Stomach (tissue), 9 donors: Measurements from ENCODE around the gene LIFR. TPM values are rescaled to one million over a fixed set of nuclear protein-coding genes. Genes with fewer than 3 reads are reported as not detected.

ENCODE experiments used
- DNase-seq, 2 donors: peaks; one replicate each; pipeline versions ENCODE4 v3.0.0 to v3.0.0-alpha.2; 2013 to 2019
- H3K27ac ChIP-seq, 5 donors: fragments of 200-600 bp in 4 of 5; sonication (generic) in 4 of 5; one replicate each; pipeline ENCODE4 v1.5.1; 2013 to 2019; ENCODE audit warnings: mild to moderate bottlenecking in 1 of 5, moderate library complexity in 1 of 5
- H3K27me3 ChIP-seq, 3 donors: fragments of 200-600 bp; sonication (generic); one replicate each; pipeline ENCODE4 v1.5.1; 2017 to 2019; ENCODE audit warnings: mixed run types in 1 of 3
- H3K36me3 ChIP-seq, 4 donors: fragments of 200-600 bp; sonication (generic); 1 replicate in 3 of 4; 2 replicates in 1 of 4; pipeline ENCODE4 v1.5.1; 2016 to 2019
- H3K4me1 ChIP-seq, 4 donors: fragments of 200-600 bp; sonication (generic); one replicate each; pipeline ENCODE4 v1.5.1; 2016 to 2019
- H3K4me3 ChIP-seq, 4 donors: fragments of 200-600 bp; sonication (generic) in 3 of 4; one replicate each; pipeline ENCODE4 v1.5.1; 2016 to 2019; ENCODE audit warnings: mild to moderate bottlenecking in 1 of 4
- H3K9me3 ChIP-seq, 4 donors: fragments of 200-600 bp; sonication (generic); one replicate each; pipeline ENCODE4 v1.5.1; 2016 to 2019
- CTCF ChIP-seq, 7 experiments: fragments of 450-650 bp in 4 of 7; fragments of 200-600 bp in 3 of 7; sonication (generic) in 3 of 7; IDR thresholded peaks; one replicate each; pipeline ENCODE4 v1.5.1; 2016 to 2019; ENCODE audit warnings: antibody characterized with exemption in 7 of 7, control low read depth in 2 of 7, mild to moderate bottlenecking in 1 of 7
- EP300 ChIP-seq: sonication (generic); formaldehyde crosslinking; IDR thresholded peaks from one replicate; pipeline ENCODE4 v1.6.1; 2017; ENCODE audit warnings: antibody characterized with exemption
- POLR2A ChIP-seq, 4 donors: fragments of 450-650 bp; IDR thresholded peaks; one replicate each; pipeline ENCODE4 v1.6.1; 2016; ENCODE audit warnings: antibody characterized with exemption in 4 of 4, control low read depth in 2 of 4, mild to moderate bottlenecking in 1 of 4, moderate library complexity in 1 of 4
- POLR2AphosphoS5 ChIP-seq, 3 donors: sonication (generic); formaldehyde crosslinking; IDR thresholded peaks; one replicate each; pipeline ENCODE4 v1.6.1; 2016; ENCODE audit warnings: antibody characterized with exemption in 3 of 3
- WGBS, 5 donors: extraction: QIAGEN DNeasy Blood & Tissue Kit in 3 of 5; methylation state at CpG; one replicate each; pipeline versions ENCODE4 v1.1.5 to v1.1.7; 2013 to 2018; 5-methylcytosine and 5-hydroxymethylcytosine counted together
- intact Hi-C: fragments of 100-400 bp; cut with DNase I; formaldehyde crosslinking; loops from one replicate; pipeline ENCODE4 v1.15.1; 2023; ENCODE audit warnings: low total_unique reads
- polyA plus RNA-seq, 3 donors: library from polyadenylated mRNA; stranded (reverse); fragments of 200-250 nt; gene quantifications; one replicate each; pipeline ENCODE4 v1.2.3, GENCODE V29; 2013
- total RNA-seq, 5 donors: library from RNA; depleted of rRNA; stranded (reverse); fragments of >200 nt; gene quantifications; one replicate each; pipeline versions ENCODE4 v1.1.0 to v1.2.3, GENCODE V29; 2014 to 2016
- donor health status: healthy with polysubstance abuse.
- donor health status: Bipolar disorder and iron deficiency.
- donor health status: healthy.

Gene LIFR
- total and polyA plus RNA-seq, 8 donors, result 6.2 to 259 (median 45.1) TPM

- Histone ChIP-seq H3K27me3 (no peaks in the 10 kb centered on the region), H3K36me3 (no peaks in the 10 kb centered on the region), H3K4me1 (peaks cover 0 to 32% (median 17%) of the 10 kb centered on the region in 4 donors), H3K4me3 (no peak overlapping the region), H3K9me3 (no peaks in the 10 kb centered on the region), H3K27ac (no peak overlapping the region)
- WGBS, 5 donors, result 47 to 68% (median 57%) methylated on average over 4 of the region's 4 CpGs
- no peak for DNase-seq
- TF ChIP-seq POLR2AphosphoS5 (IDR thresholded peaks at IDR 0.05), result no peak
- no peak for TF ChIP-seq POLR2A (IDR thresholded peaks at IDR 0.05)
- TF ChIP-seq EP300, result no peak
- TF ChIP-seq CTCF (IDR thresholded peaks at IDR 0.05), result no peak
- intact Hi-C loops, result no loop called here
Measured at GRCh38 chr5:38535248-38535750, 21.1 kb downstream of the LIFR start.

GRCh38 chr5:38534156-38534453 is 22.3 kb downstream of the LIFR start:
- H3K4me3 ChIP-seq, result no peak overlapping the region
- 78 to 93% (median 83%) methylated on average over 1 of the region's 1 CpG for WGBS, 5 donors
- DNase-seq, result no peak
- no peaks in the 10 kb centered on the region for H3K36me3 ChIP-seq
- no peaks in the 10 kb centered on the region for H3K27me3 ChIP-seq
- intact Hi-C loops, result no loop called here
- H3K27ac ChIP-seq, result no peak overlapping the region
- H3K4me1 ChIP-seq, result peaks cover 0 to 34% (median 16%) of the 10 kb centered on the region in 4 donors
- TF ChIP-seq EP300, result no peak
- no peak for TF ChIP-seq CTCF (IDR thresholded peaks at IDR 0.05)
- no peak for TF ChIP-seq POLR2AphosphoS5 (IDR thresholded peaks at IDR 0.05)
- no peak for TF ChIP-seq POLR2A (IDR thresholded peaks at IDR 0.05)
- no peaks in the 10 kb centered on the region for H3K9me3 ChIP-seq

- H3K4me1 ChIP-seq, result peaks cover 0 to 34% (median 16%) of the 10 kb centered on the region in 4 donors
- 60 to 69% (median 64%) methylated on average over 8 of the region's 8 CpGs for WGBS, 5 donors
- peaks cover 0 to 2% (median under 1%) of the 10 kb centered on the region in 4 donors for H3K36me3 ChIP-seq
- DNase-seq, result no peak
- TF ChIP-seq POLR2AphosphoS5 (IDR thresholded peaks at IDR 0.05), result no peak
- TF ChIP-seq CTCF (IDR thresholded peaks at IDR 0.05), result no peak
- TF ChIP-seq POLR2A (IDR thresholded peaks at IDR 0.05), result no peak
- no peak for TF ChIP-seq EP300
- no peak overlapping the region for H3K27ac ChIP-seq
- no peaks in the 10 kb centered on the region for H3K9me3 ChIP-seq
- no peaks in the 10 kb centered on the region for H3K27me3 ChIP-seq
- H3K4me3 ChIP-seq, result no peak overlapping the region
- intact Hi-C loops, result no loop called here
Measured at GRCh38 chr5:38533286-38534155, 22.9 kb downstream of the LIFR start.

GRCh38 chr5:38532165-38532669 is 24.2 kb downstream of the LIFR start:
- Histone ChIP-seq H3K36me3 (peaks cover 0 to 15% (median 10%) of the 10 kb centered on the region in 4 donors), H3K27ac (no peak overlapping the region), H3K27me3 (no peaks in the 10 kb centered on the region), H3K4me3 (no peak overlapping the region), H3K9me3 (no peaks in the 10 kb centered on the region), H3K4me1 (peaks cover 0 to 34% (median 24%) of the 10 kb centered on the region in 4 donors)
- DNase-seq, result no peak
- WGBS, 5 donors, result 77 to 82% (median 82%) methylated on average over 9 of the region's 9 CpGs
- intact Hi-C loops, result no loop called here
- TF ChIP-seq EP300 (no peak), CTCF (IDR thresholded peaks at IDR 0.05) (no peak), POLR2A (IDR thresholded peaks at IDR 0.05) (no peak), POLR2AphosphoS5 (IDR thresholded peaks at IDR 0.05) (no peak)
